ENCODE data around the gene GLIS1.

The GLIS1 gene

GRCh38 chr1:53462769-53463501, 276.0 kb downstream of the GLIS1 start:
- no peak for DNase-seq (ENCODE audit: low read depth)

- no peak for DNase-seq (ENCODE audit: low read depth)
These were observed 276.8 kb downstream of the GLIS1 start for GRCh38 chr1:53462193-53462592.

DNA sequence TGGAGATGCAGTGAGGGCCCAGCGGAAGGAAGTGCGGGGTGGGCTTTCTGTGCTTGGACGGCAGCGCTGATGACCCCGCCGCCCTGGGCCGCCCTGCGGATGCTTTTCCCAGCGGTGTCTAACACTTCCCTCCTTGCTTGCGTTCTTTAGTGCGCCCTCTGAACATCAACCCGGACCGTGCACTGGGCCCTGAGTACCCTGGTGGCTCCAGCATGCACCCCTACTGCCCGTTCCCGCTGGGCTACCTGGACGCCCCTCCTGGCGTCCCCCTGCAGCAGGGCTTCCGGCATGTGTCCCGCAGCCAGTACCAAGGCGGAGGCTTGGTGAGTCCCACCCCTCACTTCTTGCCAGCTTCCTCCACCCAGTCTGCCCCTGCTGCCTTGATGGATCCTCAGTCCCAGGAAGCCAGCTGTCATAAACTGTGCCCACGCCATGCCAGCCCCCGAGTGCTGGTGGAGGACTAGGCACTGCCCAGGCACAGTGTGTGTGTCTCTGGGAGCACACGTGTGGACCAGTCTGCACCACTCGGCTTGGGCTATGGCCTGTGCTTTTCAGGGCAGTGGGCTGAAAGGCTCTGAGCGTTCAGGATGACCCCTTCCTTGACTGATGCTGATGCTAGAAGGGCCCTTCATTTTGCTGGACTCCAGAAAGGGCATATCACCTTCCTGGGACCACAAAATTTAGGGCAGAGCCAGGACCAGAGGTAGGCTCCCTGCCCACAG, 277.5 kb downstream of the GLIS1 start:
- no peak for DNase-seq (ENCODE audit: low read depth)

DNA sequence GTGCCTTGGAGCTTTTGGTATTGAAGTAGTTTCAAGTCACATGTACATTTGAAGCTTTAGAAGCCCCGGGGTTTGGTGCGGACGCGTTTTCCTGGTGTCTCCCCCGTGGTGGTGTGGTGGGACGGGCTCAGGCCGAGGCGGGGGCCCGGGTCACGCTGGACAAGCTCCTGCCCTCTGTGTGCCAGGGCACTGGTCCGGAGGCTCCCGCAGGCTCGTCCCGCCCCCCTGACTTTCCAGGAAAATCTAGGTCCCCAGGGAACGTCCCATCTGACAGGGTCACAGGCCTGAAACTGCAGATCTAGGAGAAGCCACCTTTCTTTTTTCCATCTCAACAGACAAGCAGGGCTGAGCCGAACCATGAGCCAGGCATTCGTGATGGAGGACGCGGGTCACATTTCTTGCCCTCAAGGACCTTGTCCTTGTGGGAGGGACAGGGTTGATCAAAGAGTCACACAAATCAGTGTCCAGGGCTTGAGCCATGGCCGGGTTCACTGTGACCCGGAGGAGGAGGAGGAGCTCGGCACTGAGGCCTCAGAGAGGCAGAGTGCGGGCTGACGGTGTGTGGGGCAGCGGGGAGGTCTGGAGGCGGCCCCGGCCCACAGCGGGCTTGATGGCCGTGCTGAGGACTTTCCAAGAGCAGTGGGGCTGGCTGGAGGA, 278.2 kb downstream of the GLIS1 start:
- DNase-seq (ENCODE audit: low read depth), result no peak

DNA sequence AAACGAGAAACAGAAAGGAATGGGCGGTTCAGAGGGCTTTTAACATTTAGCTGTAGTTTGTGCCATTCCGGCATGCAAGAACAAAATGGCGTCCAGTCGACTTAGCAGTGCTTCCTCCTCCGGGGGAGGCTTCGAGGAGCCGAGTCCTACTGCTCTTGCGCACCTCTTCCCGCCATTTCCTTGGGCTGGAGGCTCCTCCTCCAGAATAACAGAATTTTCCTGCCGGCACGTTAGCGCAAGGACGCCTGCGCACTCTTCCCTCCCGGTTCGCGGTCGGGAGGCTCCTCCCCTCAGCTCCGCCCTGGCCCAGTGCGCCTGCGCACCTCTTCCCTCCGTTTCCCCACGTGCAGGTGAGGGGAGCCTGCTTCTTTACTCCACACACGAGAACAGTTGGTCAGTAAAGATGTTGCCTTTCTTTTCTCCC, 278.7 kb downstream of the GLIS1 start:
- no peak for DNase-seq (ENCODE audit: low read depth)

DNA sequence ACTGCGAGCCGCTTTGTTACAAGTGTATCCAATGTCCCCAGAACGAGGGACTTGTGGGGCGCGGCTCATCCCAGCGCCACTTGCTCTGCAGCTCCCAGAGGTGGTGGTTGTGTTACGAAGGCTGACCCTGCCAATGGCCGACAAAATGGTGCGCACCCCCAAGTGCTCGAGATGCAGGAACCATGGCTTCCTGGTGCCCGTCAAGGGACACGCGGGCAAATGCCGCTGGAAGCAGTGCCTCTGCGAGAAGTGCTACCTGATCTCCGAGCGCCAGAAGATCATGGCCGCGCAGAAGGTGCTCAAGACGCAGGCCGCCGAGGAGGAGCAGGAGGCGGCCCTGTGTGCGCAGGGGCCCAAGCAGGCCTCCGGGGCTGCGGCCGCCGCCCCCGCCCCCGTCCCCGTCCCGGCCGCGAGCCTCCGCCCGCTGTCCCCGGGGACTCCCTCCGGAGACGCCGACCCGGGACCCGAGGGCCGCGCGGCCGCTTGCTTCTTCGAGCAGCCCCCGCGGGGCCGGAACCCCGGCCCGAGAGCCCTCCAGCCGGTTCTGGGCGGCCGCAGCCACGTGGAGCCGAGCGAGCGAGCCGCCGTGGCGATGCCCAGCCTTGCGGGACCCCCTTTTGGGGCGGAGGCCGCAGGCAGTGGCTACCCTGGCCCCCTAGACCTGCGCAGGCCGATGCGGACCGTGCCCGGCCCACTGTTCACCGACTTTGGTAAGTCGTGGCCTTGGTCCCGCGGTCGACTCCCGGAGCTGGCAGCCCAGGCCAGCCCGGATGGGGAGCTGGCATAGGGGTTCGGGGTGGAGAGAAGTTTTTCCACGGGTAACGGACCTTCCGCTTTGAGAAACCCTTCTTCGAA, 279.4 kb downstream of the GLIS1 start, which contains the start of gene DMRTB1:
Gene DMRTB1, plus strand, starts transcription at position 79 of the 855 bp plus-strand sequence. Its CDS starts 55 bp downstream, at position 134.
- no peak for DNase-seq (ENCODE audit: low read depth)

GRCh38 chr1:53458634-53459033, 280.3 kb downstream of the GLIS1 start:
- DNase-seq (ENCODE audit: low read depth), result no peak
